ENCODE data around the gene DMBT1.
"Not testable (repeated sequence)": the region's sequence is repeated elsewhere in the genome, so short reads cannot be mapped to it uniquely, and the experiment has no call there.

Gene DMBT1

DNA sequence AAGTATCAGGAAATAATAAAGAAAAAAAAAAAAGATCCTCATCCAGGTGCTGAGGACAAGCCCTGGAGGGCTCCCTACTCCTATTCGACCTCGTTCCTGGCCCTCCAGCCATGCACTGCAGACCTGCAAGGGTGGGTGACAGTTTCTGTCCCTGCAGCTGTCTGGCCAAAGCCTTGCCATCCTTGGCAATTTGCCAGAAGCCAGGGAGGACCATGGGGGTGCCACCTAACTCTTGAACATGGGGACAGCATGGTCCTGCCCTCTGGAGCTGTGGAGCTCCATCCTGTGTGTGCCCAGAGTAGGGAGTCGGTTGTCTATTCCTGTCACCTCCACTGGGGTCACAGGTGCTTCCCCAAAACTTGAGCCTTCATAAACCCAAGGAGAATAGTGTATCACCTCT, 27.8 kb downstream of the DMBT1 start:
- DNase-seq = no peak

- DNase-seq = no peak
Observed at GRCh38 chr10:122590153-122590552, 29.6 kb downstream of the DMBT1 start.

DNA sequence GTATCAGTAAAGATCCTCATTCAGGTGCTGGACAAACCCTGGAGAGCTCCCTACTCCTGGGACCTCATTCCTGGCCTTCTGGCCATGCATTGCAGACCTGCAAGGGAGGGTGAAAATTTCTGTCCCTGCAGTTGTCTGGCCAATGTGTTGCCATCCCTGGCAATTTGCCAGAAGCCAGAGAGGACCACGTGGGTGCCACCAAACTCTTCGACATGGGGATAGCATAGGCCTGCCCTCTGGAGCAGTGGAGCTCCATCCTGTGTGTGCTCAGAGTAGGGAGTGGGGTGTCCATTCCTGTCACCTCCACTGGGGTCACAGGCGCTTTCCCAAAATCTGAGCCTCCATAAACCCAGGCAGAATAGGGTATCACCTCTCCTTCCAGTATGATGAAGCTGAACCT, 31.2 kb downstream of the DMBT1 start:
- DNase-seq = no peak

- no peak for DNase-seq
Observed at GRCh38 chr10:122592161-122592560, 31.6 kb downstream of the DMBT1 start.

DNA sequence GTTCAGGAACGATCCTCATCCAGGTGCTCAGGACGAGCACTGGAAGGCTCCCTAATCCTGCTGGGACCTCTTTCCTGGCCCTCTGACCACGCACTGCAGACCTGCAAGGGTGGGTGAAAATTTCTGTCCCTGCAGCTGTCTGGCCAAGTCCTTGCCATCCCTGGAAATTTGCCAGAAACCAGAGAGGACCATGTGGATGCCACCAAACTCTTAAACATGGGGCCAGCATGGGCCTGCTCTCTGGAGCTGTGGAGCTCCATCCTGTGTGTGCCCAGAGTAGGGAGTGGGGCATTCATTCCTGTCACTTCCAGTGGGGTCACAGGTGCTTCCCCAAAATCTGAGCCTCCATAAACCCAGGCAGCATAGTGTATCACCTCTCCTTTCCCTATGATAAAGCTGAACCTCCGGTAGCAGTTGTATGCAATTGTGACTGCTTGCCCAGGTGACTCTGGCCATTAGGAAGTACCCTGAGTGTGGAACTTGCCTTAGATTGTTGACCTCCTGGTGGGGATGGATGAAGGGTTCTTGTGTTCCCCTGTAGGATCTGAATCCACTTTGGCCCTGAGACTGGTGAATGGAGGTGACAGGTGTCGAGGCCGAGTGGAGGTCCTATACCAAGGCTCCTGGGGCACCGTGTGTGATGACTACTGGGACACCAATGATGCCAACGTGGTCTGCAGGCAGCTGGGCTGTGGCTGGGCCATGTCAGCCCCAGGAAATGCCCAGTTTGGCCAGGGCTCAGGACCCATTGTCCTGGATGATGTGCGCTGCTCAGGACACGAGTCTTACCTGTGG, 57.1 kb downstream of the DMBT1 start:
- DNase-seq = no peak

- DNase-seq = no peak
Observed at GRCh38 chr10:122618461-122619165, 58.1 kb downstream of the DMBT1 start.

DNA sequence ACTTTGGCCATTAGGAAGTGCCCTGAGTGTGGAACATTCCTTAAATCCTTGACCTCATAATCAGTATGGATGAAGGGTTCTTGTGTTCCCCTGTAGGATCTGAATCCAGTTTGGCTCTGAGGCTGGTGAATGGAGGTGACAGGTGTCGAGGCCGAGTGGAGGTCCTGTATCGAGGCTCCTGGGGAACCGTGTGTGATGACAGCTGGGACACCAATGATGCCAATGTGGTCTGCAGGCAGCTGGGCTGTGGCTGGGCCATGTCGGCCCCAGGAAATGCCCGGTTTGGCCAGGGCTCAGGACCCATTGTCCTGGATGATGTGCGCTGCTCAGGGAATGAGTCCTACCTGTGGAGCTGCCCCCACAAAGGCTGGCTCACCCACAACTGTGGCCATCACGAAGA, 60.4 kb downstream of the DMBT1 start:
- not testable (repeated sequence) for DNase-seq

- no peak for DNase-seq
Observed at GRCh38 chr10:122624546-122624945, 64.0 kb downstream of the DMBT1 start.

GRCh38 chr10:122630526-122630925, 70.0 kb downstream of the DMBT1 start:
- no peak for DNase-seq

DNA sequence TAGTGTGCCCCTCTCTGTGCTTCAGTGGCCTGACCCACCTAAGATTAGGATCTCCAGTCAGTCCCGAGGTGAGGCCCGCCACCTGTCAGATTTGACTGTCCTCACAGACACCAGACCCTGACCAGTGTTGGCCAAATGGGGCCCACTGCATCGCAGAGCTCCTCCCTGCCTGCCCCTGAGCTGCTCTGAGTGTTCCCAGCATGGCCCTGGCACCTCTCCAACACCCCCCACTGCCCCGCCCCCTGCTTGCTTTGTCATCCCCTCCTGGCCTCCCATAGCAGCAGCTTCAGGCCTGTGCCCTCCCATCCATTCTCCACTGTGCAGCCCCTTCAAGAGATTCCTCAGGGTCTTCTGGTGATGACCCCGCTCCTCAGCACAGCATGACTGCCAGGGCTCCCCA, 71.5 kb downstream of the DMBT1 start:
- no peak for DNase-seq

- no peak for DNase-seq
Observed at GRCh38 chr10:122632576-122632975, 72.0 kb downstream of the DMBT1 start.

GRCh38 chr10:122636953-122637352, 76.4 kb downstream of the DMBT1 start:
- DNase-seq = no peak

- DNase-seq = no peak
Observed at GRCh38 chr10:122637376-122637775, 76.8 kb downstream of the DMBT1 start.

GRCh38 chr10:122638106-122638505, 77.6 kb downstream of the DMBT1 start:
- DNase-seq = no peak

- DNase-seq = no peak
Observed at GRCh38 chr10:122639801-122640200, 79.2 kb downstream of the DMBT1 start.

DNA sequence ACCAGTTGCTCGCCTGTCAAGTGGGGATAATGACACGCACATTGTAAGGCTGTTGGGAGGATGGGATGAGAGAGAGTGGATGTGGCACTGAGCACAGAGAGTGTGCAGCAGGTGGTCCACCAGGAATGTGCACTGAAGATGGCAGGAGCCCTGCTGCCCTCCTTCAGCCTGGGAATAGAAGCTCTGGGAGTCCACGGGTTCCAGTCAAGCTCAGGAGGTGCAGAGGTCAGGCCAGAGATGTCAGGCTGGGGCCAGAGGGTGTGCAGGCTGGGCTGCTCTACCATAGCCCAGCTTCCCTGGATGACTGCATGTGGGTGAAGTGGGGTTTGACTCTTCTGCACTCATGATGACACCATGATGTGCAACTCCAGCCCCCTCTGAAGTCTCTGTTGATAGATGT, 80.4 kb downstream of the DMBT1 start:
- no peak for DNase-seq

GRCh38 chr10:122642726-122643605, 82.4 kb downstream of the DMBT1 start:
- no peak for DNase-seq

GRCh38 chr10:122643931-122644534, 83.5 kb downstream of the DMBT1 start:
- DNase-seq = no peak

DNA sequence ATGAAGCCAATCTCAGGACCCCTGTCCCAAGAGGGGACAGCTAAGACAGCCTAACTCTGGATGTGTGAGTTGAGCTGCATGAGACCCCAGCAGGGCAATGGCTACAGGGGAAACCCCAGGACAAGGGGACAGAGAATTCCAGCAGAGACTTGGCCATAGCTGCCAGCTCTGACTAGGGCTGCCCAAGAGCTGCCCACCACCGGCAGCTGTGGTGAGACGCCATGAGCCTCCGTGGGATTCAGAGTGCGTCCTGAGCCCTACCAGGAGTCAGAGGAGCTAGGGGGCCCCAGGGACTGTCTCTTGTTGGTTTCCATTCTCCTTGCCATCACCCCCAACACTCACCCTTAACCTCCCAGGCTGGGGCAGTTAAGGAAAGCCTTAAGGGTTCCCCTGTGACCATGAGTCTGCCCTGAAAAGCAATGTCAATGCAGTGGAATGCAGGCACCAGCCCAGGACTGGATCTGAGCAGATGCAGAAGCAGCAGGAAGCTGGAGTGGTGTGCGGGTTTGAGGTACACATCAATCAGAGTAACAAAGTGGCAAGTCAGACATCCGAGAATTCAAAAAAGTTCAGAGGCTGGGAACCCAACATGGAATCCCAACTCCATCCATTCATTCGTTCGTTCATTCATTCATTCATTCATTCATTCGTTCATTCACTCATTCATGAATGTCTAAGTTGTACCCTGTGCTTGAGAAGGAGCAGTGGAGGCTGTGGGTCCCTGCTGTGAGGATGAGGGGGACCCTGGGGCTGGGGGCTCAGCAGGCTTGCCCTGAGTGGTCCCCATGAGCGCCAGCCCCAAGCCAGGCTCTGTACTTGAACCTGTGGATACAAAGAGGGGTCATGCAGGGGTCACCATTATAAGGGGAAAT, 86.2 kb downstream of the DMBT1 start:
- no peak for DNase-seq

DNA sequence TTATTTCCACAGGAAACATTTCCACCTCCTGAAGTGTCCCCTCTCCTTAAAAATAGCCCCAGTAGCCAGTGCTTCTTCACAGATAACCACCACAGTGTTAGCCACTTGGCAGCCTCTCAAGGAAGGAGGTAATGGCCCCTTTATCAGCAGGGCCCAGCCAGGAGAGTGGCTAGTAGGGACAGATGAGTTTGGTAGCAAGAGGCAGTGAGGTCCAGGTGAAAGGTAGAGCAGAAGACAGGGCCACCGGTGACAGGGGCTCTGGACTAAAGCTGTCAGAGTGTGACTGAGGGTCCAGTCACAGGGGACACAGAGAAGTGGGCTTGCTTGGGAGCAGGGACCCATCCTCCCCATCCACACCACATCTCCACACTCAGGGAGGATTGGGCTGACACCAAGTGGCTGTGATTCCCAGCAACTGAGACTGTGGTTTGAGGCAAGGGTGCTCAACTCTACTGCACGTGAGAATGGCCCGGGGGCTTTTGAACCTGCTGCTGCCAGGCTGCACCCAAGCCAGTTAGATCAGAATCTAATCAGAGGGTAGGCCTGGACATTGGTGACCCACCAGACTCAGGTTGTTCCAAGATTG, 86.9 kb downstream of the DMBT1 start:
- no peak for DNase-seq

DNA sequence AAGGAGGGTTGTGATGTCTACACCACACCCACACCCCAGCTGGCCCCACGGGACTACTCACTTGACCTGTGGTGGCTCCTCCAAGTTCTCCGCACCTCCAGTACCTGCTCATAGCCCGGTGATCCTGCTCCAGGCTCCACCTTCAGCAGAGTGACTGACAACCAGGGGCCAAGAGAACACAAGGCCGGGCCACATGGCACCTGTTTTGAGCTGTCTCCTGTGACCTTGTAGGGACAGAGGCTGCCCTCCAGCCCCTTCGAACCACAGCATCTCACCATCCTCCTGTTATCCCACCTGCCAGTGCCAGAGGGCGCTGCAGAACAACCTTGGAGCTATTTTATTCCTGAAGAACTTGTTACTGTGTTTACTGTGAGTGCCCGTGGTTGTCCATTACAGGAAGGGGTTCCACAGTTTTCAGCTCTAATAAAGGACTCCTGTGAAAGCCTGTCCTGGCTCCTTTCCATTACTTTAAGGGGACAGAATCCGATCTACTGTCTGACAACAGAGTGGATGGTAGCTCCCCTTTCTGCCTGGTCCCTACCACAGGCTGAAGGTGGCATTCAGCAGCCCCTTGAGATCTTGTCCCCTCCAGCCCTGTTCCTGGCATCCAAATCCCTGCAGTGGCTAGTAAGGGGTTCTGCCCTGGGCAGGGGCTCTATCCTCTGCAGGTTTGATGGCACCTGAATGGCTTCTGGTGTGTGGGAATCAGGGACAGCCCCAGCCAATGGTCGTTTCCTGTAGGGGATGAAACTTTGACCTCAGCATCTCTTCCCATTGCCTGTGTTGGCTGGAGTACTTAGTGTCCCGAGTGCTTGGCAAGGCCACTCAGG, 88.3 kb downstream of the DMBT1 start:
- peak; percentile 2 for DNase-seq
